ENCODE results near the gene TNFRSF1A. TPM values are rescaled to one million over a fixed set of nuclear protein-coding genes. Genes with fewer than 3 reads are reported as not detected.

TNFRSF1A gene
- total and polyA plus RNA-seq, 7 donors: 31.7 to 191 (median 135) TPM

- Histone ChIP-seq H3K4me1 (peaks cover 0 to 79% (median 65%) of the 10 kb centered on the region in 4 donors), H3K36me3 (peaks cover 52 to 69% (median 59%) of the 10 kb centered on the region in 4 donors), H3K9me3 (no peaks in the 10 kb centered on the region), H3K27ac (peak overlapping the region; percentile 93 to 98 (median 97)), H3K4me3 (no peak overlapping the region), H3K27me3 (no peaks in the 10 kb centered on the region)
- 74 to 75% methylated on average over 9 of the region's 9 CpGs for WGBS, 2 donors
- intact Hi-C loops (cut with DNase I): loop anchor here (5.0 kb wide), 1 partner anchor 131 kb away; the partner anchor contains the start of gene CD9
- no peak for TF ChIP-seq POLR2AphosphoS5 (IDR thresholded peaks at IDR 0.05)
- no peak for TF ChIP-seq POLR2A (IDR thresholded peaks at IDR 0.05)
- no peak for TF ChIP-seq EP300 (IDR thresholded peaks at IDR 0.05)
- no peak for TF ChIP-seq CTCF (IDR thresholded peaks at IDR 0.05)
- DNase-seq: no peak
Observed at GRCh38 chr12:6333029-6333428, 8.8 kb downstream of the TNFRSF1A start.

GRCh38 chr12:6332459-6332858 lies 9.4 kb downstream of the TNFRSF1A start:
- peaks cover 0 to 79% (median 65%) of the 10 kb centered on the region in 4 donors for H3K4me1 ChIP-seq
- DNase-seq: no peak
- peak overlapping the region; percentile 93 to 98 (median 97) for H3K27ac ChIP-seq
- peaks cover 55 to 73% (median 63%) of the 10 kb centered on the region in 4 donors for H3K36me3 ChIP-seq
- no peak for TF ChIP-seq CTCF (IDR thresholded peaks at IDR 0.05)
- no peak for TF ChIP-seq EP300 (IDR thresholded peaks at IDR 0.05)
- TF ChIP-seq POLR2AphosphoS5 (IDR thresholded peaks at IDR 0.05): no peak
- TF ChIP-seq POLR2A (IDR thresholded peaks at IDR 0.05): no peak
- H3K9me3 ChIP-seq: no peaks in the 10 kb centered on the region
- no peak overlapping the region for H3K4me3 ChIP-seq
- intact Hi-C loops (cut with DNase I): loop anchor here (5.0 kb wide), 1 partner anchor 130 kb away; the partner anchor contains the start of gene CD9
- WGBS, 2 donors: 23 to 62% methylated on average over 4 of the region's 4 CpGs
- H3K27me3 ChIP-seq: no peaks in the 10 kb centered on the region

- intact Hi-C loops (cut with DNase I): loop anchor here (5.0 kb wide), 1 partner anchor 129 kb away; the partner anchor contains the start of gene CD9
- 84 to 89% methylated on average over 4 of the region's 4 CpGs for WGBS, 2 donors
- peaks cover 55 to 73% (median 63%) of the 10 kb centered on the region in 4 donors for H3K36me3 ChIP-seq
- no peak overlapping the region for H3K4me3 ChIP-seq
- H3K4me1 ChIP-seq: peaks cover 0 to 80% (median 70%) of the 10 kb centered on the region in 4 donors
- no peak for TF ChIP-seq EP300 (IDR thresholded peaks at IDR 0.05)
- TF ChIP-seq POLR2A (IDR thresholded peaks at IDR 0.05): no peak
- TF ChIP-seq POLR2AphosphoS5 (IDR thresholded peaks at IDR 0.05): no peak
- no peak for TF ChIP-seq CTCF (IDR thresholded peaks at IDR 0.05)
- H3K27ac ChIP-seq: peak overlapping the region; percentile 93 to 98 (median 97)
- DNase-seq: no peak
- no peaks in the 10 kb centered on the region for H3K27me3 ChIP-seq
- H3K9me3 ChIP-seq: no peaks in the 10 kb centered on the region
Observed at GRCh38 chr12:6330999-6331714, 10.7 kb downstream of the TNFRSF1A start.

- Histone ChIP-seq H3K36me3 (peaks cover 55 to 73% (median 63%) of the 10 kb centered on the region in 4 donors), H3K4me1 (peaks cover 0 to 81% (median 67%) of the 10 kb centered on the region in 4 donors), H3K9me3 (no peaks in the 10 kb centered on the region), H3K27ac (peak overlapping the region; percentile 93 to 98 (median 97)), H3K27me3 (no peaks in the 10 kb centered on the region), H3K4me3 (no peak overlapping the region)
- intact Hi-C loops (cut with DNase I): loop anchor here (5.0 kb wide), 1 partner anchor 128 kb away; the partner anchor contains the start of gene CD9
- no peak for DNase-seq
- TF ChIP-seq POLR2AphosphoS5 (IDR thresholded peaks at IDR 0.05) (no peak), EP300 (IDR thresholded peaks at IDR 0.05) (no peak), POLR2A (IDR thresholded peaks at IDR 0.05) (no peak), CTCF (IDR thresholded peaks at IDR 0.05) (no peak)
- WGBS, 2 donors: 65 to 82% methylated on average over 5 of the region's 5 CpGs
Observed at GRCh38 chr12:6330192-6330591, 11.7 kb downstream of the TNFRSF1A start.

Measured in sigmoid colon (tissue), 7 donors.